Trophoblast cell (in vitro differentiated cells and primary cell): ENCODE measurements around the gene PRR20B.
"Not testable (repeated sequence)": the region's sequence is repeated elsewhere in the genome, so short reads cannot be mapped to it uniquely, and the experiment has no call there.

Experiments used
- DNase-seq, 2 donors: peaks; one replicate each; pipeline ENCODE4 v3.0.0-alpha.2; 2016
- H2AFZ ChIP-seq: 2 replicates; pipeline ENCODE4 v1.6.1; 2013; ENCODE audit warnings: low read length, moderate library complexity, mild to moderate bottlenecking; ENCODE audit not compliant: insufficient read depth, poor library complexity
- H2AK5ac ChIP-seq: 2 replicates; pipeline ENCODE4 v1.6.1; 2013; ENCODE audit warnings: mild to moderate bottlenecking, low read length
- H2BK120ac ChIP-seq: 2 replicates; pipeline ENCODE4 v1.6.1; 2013; ENCODE audit warnings: low read length, mild to moderate bottlenecking, moderate library complexity; ENCODE audit not compliant: insufficient read depth, poor library complexity
- H2BK12ac ChIP-seq: 2 replicates; pipeline ENCODE4 v1.6.1; 2013; ENCODE audit warnings: mild to moderate bottlenecking, low read length, moderate library complexity
- H2BK5ac ChIP-seq: 2 replicates; pipeline ENCODE4 v1.6.1; 2013; ENCODE audit warnings: low read length, low read depth, moderate library complexity, mild to moderate bottlenecking; ENCODE audit not compliant: poor library complexity
- H3K14ac ChIP-seq: 2 replicates; pipeline ENCODE4 v1.6.1; 2013; ENCODE audit warnings: mild to moderate bottlenecking, low read length
- H3K18ac ChIP-seq: 2 replicates; pipeline ENCODE4 v1.6.1; 2013; ENCODE audit warnings: mild to moderate bottlenecking, low read length
- H3K23ac ChIP-seq: 2 replicates; pipeline ENCODE4 v1.6.1; 2013; ENCODE audit warnings: low read length
- H3K27ac ChIP-seq: 2 replicates; pipeline ENCODE4 v1.5.1; 2013; ENCODE audit warnings: low read depth, mild to moderate bottlenecking, inconsistent platforms, low read length, moderate library complexity
- H3K27me3 ChIP-seq: 2 replicates; pipeline ENCODE4 v1.6.1; 2013; ENCODE audit warnings: inconsistent platforms, mild to moderate bottlenecking, low read length, moderate library complexity; ENCODE audit not compliant: insufficient read depth
- H3K36me3 ChIP-seq, 2 experiments: 1 replicate in 1 of 2; 2 replicates in 1 of 2; pipeline ENCODE4 v1.6.1; 2013; ENCODE audit warnings: low read length in 2 of 2, mild to moderate bottlenecking in 2 of 2, moderate library complexity in 1 of 2; ENCODE audit not compliant: insufficient read depth in 2 of 2, control insufficient read depth in 1 of 2
- H3K4ac ChIP-seq: 2 replicates; pipeline ENCODE4 v1.6.1; 2013; ENCODE audit warnings: low read depth, mild to moderate bottlenecking, low read length, moderate library complexity
- H3K4me1 ChIP-seq, 2 experiments: 1 replicate in 1 of 2; 2 replicates in 1 of 2; pipeline ENCODE4 v1.6.1; 2013; ENCODE audit warnings: low read length in 2 of 2, mild to moderate bottlenecking in 2 of 2, moderate library complexity in 1 of 2; ENCODE audit not compliant: insufficient read depth in 2 of 2, control insufficient read depth in 1 of 2
- H3K4me2 ChIP-seq: 2 replicates; pipeline ENCODE4 v1.6.1; 2013; ENCODE audit warnings: inconsistent platforms, mild to moderate bottlenecking, low read length, moderate library complexity
- H3K4me3 ChIP-seq: 2 replicates; pipeline ENCODE4 v1.5.1; 2013; ENCODE audit warnings: mild to moderate bottlenecking, low read depth, low read length, inconsistent platforms
- H3K79me1 ChIP-seq: one replicate; pipeline ENCODE4 v1.6.1; 2013; ENCODE audit warnings: low read length
- H3K79me2 ChIP-seq: 2 replicates; pipeline ENCODE4 v1.6.1; 2013; ENCODE audit warnings: low read length, mild to moderate bottlenecking; ENCODE audit not compliant: control insufficient read depth, insufficient read depth, poor library complexity
- H3K9ac ChIP-seq: 2 replicates; pipeline ENCODE4 v1.6.1; 2013; ENCODE audit warnings: mild to moderate bottlenecking, low read length
- H3K9me3 ChIP-seq: 2 replicates; pipeline ENCODE4 v1.6.1; 2013; ENCODE audit warnings: low read depth, mild to moderate bottlenecking, control low read depth, inconsistent platforms, low read length; ENCODE audit not compliant: insufficient read depth
- H4K12ac ChIP-seq: 2 replicates; pipeline ENCODE4 v1.6.1; 2013; ENCODE audit warnings: low read depth, mild to moderate bottlenecking, low read length, moderate library complexity
- H4K8ac ChIP-seq: 2 replicates; pipeline ENCODE4 v1.6.1; 2013; ENCODE audit warnings: low read depth, mild to moderate bottlenecking, low read length, moderate library complexity
- H4K91ac ChIP-seq: one replicate; pipeline ENCODE4 v1.6.1; 2013; ENCODE audit warnings: low read depth, mild to moderate bottlenecking, low read length, moderate library complexity
- WGBS: extraction: QIAGEN DNeasy Blood & Tissue Kit; methylation state at CpG from one replicate; pipeline ENCODE4 v1.1.7; 2013; ENCODE audit warnings: missing lambda C conversion rate; ENCODE audit not compliant: insufficient read length, insufficient coverage; ENCODE audit errors: extremely low coverage; 5-methylcytosine and 5-hydroxymethylcytosine counted together

PRR20B gene

GRCh38 chr13:57140235-57140968, 6.9 kb upstream of the PRR20B start, which contains the start of gene PRR20A:
TSS of gene PRR20A (plus strand) at chr13:57140918. CDS start at chr13:57141305, 387 bp downstream.
- not testable (repeated sequence) for H3K79me1 ChIP-seq, H3K4me1 ChIP-seq, H3K9ac ChIP-seq, H3K14ac ChIP-seq, H3K18ac ChIP-seq, H2BK5ac ChIP-seq, H3K4ac ChIP-seq, H2BK120ac ChIP-seq, H2AK5ac ChIP-seq, H3K9me3 ChIP-seq, H3K4me3 ChIP-seq, H3K36me3 ChIP-seq, H3K4me2 ChIP-seq, H2BK12ac ChIP-seq, H4K91ac ChIP-seq, H3K23ac ChIP-seq, DNase-seq, H3K27ac ChIP-seq, H4K12ac ChIP-seq, H2AFZ ChIP-seq, H3K79me2 ChIP-seq, H3K27me3 ChIP-seq, H4K8ac ChIP-seq
- WGBS: no CpG with 5 or more reads among the region's 34 CpGs

- H2AK5ac ChIP-seq, H2BK120ac ChIP-seq, DNase-seq, H2BK12ac ChIP-seq, H3K79me2 ChIP-seq, H3K4me2 ChIP-seq, H3K79me1 ChIP-seq, H4K8ac ChIP-seq, H3K4ac ChIP-seq, H3K27me3 ChIP-seq, H3K23ac ChIP-seq, H3K36me3 ChIP-seq, H3K9ac ChIP-seq, H3K4me1 ChIP-seq, H4K91ac ChIP-seq, H3K4me3 ChIP-seq, H3K14ac ChIP-seq, H4K12ac ChIP-seq, H2BK5ac ChIP-seq, H3K27ac ChIP-seq, H3K18ac ChIP-seq, H3K9me3 ChIP-seq, H2AFZ ChIP-seq: not testable (repeated sequence)
- no CpG with 5 or more reads among the region's 14 CpGs for WGBS
These were observed 818 bp downstream of the PRR20B start for GRCh38 chr13:57148106-57148505.

- not testable (repeated sequence) for DNase-seq, H3K18ac ChIP-seq, H3K4me1 ChIP-seq, H2BK5ac ChIP-seq, H3K14ac ChIP-seq, H3K79me1 ChIP-seq, H4K12ac ChIP-seq, H3K79me2 ChIP-seq, H3K4me3 ChIP-seq, H2AFZ ChIP-seq, H3K9ac ChIP-seq, H3K4ac ChIP-seq, H2BK12ac ChIP-seq, H3K23ac ChIP-seq, H3K27ac ChIP-seq, H4K8ac ChIP-seq, H2AK5ac ChIP-seq, H3K36me3 ChIP-seq, H3K9me3 ChIP-seq, H3K27me3 ChIP-seq, H3K4me2 ChIP-seq, H4K91ac ChIP-seq, H2BK120ac ChIP-seq
- WGBS: no CpG with 5 or more reads among the region's 22 CpGs
These were observed 6.5 kb downstream of the PRR20B start, which contains the start of gene PRR20C for GRCh38 chr13:57153761-57154160. TSS of gene PRR20C (plus strand) at chr13:57154061. CDS start at chr13:57154448, 387 bp downstream.

GRCh38 chr13:57160332-57160731, 13.0 kb downstream of the PRR20B start, which contains the start of gene PRR20D:
TSS of gene PRR20D (plus strand) at chr13:57160632. CDS start at chr13:57161019, 387 bp downstream.
- H3K79me1 ChIP-seq, H3K4me2 ChIP-seq, H4K12ac ChIP-seq, H2BK12ac ChIP-seq, H2BK120ac ChIP-seq, H2AFZ ChIP-seq, H4K8ac ChIP-seq, H3K9me3 ChIP-seq, H3K4me1 ChIP-seq, H3K36me3 ChIP-seq, H3K4me3 ChIP-seq, H3K27me3 ChIP-seq, H3K18ac ChIP-seq, H3K79me2 ChIP-seq, H3K9ac ChIP-seq, H3K14ac ChIP-seq, H4K91ac ChIP-seq, H2BK5ac ChIP-seq, H3K4ac ChIP-seq, H3K23ac ChIP-seq, H2AK5ac ChIP-seq, H3K27ac ChIP-seq, DNase-seq: not testable (repeated sequence)
- WGBS: no CpG with 5 or more reads among the region's 22 CpGs
